NCI-H460 (cell line): ENCODE data around the gene FOXO4. TPM values are rescaled to one million over a fixed set of nuclear protein-coding genes. Genes with fewer than 3 reads are reported as not detected.
"Not testable (repeated sequence)": the region's sequence is repeated elsewhere in the genome, so short reads cannot be mapped to it uniquely, and the experiment has no call there.

ENCODE experiments used
- DNase-seq: peaks from one replicate; pipeline ENCODE4 v3.0.0-alpha.2; 2016; ENCODE audit warnings: low read depth; ENCODE audit errors: extremely low read depth
- polyA plus RNA-seq: library from polyadenylated mRNA; depleted of rRNA; stranded (reverse); fragments of >200 nt; gene quantifications from 2 replicates; pipeline ENCODE4 v1.2.3, GENCODE V29; 2014; cell fraction: nucleus; rRNA removed
- total RNA-seq: library from RNA; depleted of rRNA; stranded (reverse); fragments of >200 nt; shearing (Covaris generic); gene quantifications from 2 replicates; pipeline ENCODE4 v1.2.3, GENCODE V29; 2014; rRNA removed

FOXO4 gene, protein sequence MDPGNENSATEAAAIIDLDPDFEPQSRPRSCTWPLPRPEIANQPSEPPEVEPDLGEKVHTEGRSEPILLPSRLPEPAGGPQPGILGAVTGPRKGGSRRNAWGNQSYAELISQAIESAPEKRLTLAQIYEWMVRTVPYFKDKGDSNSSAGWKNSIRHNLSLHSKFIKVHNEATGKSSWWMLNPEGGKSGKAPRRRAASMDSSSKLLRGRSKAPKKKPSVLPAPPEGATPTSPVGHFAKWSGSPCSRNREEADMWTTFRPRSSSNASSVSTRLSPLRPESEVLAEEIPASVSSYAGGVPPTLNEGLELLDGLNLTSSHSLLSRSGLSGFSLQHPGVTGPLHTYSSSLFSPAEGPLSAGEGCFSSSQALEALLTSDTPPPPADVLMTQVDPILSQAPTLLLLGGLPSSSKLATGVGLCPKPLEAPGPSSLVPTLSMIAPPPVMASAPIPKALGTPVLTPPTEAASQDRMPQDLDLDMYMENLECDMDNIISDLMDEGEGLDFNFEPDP
- total RNA-seq = 3.7 and 4.1 TPM in 2 replicates
- polyA plus RNA-seq = 2.1 and 2.8 TPM in 2 replicates

DNA sequence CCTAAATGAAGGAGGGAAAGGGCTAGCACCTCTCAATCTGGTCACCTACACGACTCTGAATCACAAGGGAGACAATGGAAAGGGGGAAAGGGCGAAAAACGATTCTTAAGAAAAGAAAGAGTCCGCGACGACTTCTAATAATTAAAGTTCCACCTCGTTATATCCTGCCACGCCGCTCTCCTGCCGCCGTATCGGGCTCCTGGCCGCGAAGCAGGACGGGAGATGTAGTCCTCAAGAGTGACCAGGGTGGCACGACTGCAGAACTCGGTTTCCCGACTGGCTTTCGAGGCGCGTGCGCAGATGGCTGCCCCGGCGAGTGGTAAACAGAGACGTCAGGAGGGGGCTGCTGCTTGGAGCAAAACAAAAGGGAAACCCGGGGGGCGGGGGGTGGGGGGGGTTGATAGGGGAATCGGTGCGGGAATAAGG is at the start of gene FOXO4:
Gene FOXO4 (plus strand): TSS at position 297 of the 426 bp plus-strand sequence. CDS start 678 bp downstream, outside the sequence.
- DNase-seq = peak; percentile 80

GRCh38 chrX:71047891-71048290 is 47.8 kb upstream of the FOXO4 start:
- not testable (repeated sequence) for DNase-seq

GRCh38 chrX:71052721-71053120 is 42.9 kb upstream of the FOXO4 start:
- no peak for DNase-seq

- no peak for DNase-seq
Observed at GRCh38 chrX:71053217-71053621, 42.4 kb upstream of the FOXO4 start.

DNA sequence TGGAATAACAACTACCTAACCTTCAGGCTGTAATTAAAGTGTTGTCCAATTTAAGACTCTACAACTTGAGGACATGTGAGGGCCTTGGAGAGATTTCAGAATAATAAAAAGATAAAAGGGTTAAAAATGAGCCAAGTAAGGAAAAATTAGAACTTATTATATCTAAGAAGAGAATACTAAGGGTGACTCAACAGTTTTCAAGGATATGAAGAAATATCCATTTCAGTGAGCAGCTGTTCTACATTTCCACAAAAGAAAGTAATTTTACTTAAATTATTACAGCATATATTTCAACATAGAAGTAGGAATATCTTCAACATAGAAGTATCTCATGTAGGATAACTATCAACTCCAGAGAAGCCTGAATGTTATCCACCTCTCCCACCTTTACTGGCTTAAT is 38.8 kb upstream of the FOXO4 start:
- DNase-seq = no peak

- DNase-seq = no peak
Observed at GRCh38 chrX:71057848-71058530, 37.7 kb upstream of the FOXO4 start.

DNA sequence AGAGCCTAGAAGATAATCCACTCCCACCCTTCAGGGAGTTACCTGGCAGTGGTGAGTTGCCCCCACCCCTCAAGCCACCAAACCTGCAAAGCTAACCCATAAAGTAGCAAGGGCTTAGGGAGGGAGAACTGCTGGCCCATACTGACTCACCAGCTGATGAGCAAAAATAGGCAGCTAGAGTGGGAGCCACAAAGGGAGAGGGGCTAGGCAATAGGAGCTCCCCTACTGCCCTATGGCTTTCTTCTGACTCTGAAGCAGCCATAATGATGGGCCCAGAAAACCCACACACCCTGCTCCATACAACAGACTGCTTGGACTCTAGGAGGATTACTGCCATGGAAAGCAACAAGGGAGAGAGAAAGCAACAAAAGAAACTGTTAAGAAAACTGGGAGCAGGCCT is 35.5 kb upstream of the FOXO4 start:
- no peak for DNase-seq

DNA sequence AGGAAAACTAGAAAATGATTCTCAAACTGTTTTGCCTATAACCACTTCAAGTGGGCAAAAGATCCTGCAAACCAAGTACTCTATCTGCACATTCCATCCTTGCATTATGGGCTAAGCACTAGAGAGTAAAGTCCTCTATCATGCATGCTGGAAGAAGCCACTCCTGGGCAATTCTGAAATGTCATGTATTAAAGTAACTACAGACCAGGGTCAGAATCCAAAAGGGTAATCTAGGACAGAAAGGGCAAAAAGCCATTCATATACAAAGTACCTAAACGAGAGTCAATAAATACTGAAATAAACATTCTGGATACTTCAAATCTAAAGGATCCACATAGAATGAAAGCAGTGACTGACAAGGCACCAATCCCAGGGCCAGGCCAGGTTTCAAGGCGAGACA is 28.6 kb upstream of the FOXO4 start:
- no peak for DNase-seq

DNA sequence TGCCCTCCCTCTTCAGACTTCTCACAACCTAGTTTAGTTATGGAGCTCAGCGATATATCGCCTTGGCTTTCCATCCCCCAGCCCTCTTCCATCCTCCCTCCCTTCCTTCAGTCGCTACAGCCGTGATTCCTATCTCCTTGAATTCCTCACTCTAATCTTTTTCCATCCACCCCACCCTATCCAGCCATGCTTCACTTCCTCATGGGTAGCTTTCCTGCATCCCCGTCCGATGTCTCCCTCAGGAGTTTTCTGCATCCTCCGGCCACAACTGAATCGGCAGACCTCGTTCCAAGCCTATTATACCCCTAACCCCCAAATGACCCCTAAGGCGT is 28.0 kb upstream of the FOXO4 start:
- no peak for DNase-seq

DNA sequence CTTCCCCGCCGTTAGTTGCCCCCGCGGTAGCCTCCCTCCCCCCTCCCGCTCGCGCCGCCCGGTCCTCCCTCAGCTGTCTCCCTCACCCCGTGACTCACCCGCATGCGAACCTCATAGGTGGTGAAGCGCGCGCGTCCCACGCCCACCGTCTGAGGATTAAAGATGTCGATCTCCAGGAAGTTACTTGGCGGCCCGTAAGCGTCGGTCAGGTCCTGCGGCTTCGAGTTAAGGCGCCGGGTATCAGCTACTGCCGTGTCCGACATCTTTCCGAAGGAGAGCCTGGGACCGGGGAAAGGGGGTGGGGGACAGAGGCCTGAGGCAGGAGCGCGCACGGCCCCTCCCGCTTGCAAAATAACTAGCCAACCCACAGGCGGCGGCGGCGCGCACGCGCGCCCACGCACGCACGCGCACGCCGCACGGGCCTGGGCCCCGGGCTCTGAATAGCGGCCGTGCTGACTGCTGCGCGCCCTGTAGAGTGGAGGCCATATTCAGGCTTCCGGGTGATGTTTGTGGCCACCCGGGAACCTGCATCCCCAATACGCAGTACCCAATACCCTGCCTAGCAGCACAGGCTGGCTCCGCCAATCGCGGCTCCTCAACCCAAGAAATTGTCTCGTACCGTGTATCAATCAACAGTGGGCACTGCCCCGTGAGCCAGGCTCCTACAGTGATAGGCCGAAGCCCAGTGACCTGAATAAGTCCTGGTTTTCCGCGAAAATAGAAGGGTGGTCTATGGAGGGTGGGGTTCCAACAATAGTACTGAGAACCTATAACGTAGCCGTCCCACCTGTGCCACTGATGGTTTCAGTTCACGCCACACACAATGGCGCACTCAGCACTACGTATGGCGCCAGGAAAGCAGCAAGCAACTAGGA is 27.4 kb upstream of the FOXO4 start, which contains the start of gene SNX12:
Gene SNX12 (minus strand): TSS at position 291 of the 875 bp plus-strand sequence. CDS start 28 bp downstream, at position 263.
- peak; percentile 93 for DNase-seq

DNA sequence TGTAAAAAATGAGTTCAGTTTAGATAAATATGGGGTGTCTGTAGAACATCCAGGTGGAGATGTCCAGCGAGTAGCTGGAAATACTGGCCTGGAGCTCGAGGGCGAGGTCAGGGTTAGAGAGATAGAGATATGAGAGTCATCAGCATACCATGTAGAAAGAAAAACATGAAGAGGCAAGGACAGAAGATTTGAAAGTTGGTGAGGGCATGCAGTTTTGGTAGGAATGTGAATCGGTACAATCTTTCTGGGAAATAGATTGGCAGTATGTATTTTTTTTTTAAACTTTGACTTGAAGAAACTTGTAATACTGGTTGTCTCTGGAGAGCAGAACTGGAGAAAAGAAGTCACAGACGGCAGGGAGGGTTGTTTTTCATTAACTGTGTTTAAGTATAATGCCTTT is 25.1 kb upstream of the FOXO4 start:
- no peak for DNase-seq

DNA sequence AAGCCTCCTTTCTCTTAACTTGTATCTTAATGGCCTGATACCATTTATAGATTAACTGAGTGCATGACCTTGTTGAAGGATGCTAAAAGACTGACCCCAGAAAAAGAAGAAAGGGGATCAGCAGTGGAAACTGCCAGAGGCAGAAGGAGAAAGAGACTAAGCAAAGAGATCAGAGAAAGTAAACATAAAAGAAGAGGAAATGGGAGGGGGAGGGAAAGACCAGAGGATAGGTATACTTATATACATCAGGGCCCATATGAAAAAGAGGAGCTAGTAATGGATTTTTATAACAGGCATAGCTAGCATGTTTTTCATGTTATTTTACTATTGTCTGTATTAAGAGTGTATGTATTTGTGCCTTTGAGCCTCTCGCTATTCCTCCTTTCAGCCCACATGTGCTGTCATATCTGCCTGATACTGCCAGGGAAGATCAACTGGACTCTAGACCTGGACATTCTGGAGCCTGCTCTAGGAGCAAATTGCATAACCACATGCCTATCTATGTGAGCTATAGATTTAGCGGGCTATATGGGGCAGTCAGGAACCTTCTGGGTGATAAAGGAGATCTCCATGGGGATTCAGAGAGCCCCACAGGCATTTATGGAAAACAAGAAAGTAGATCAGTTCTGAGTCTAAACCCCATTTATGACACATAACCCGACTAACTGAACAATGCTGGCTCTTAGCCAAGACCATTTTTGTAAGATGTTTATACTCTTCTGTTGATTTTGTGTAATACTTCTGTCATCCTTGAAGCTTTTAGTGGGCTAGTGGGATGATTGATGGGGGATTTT is 14.1 kb upstream of the FOXO4 start:
- DNase-seq = no peak

DNA sequence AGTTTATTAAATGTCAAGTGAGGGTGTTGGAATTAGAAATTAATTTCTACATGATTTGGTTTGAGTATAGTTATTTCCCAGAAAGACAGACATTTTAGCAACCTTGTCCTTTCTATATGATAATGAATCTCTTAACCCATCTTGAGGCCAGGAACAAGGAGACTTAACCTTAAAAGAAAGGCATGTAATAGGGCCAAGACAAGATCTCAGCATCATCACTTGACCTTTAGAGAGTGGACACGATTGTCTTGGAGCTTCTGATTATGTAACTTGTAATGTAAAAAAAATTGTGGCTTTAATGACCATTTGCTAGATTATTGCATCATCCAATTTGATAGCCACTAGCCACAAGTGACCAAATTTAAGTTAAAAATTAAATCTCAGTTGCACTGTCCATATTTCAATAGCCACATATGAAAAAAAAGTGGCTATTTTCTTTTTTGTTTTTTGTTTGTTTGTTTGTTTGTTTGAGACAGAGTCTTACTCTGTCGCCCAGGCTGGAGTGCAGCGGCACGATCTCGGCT is 13.5 kb upstream of the FOXO4 start:
- DNase-seq = no peak

- DNase-seq = no peak
Observed at GRCh38 chrX:71082822-71083221, 12.8 kb upstream of the FOXO4 start.

DNA sequence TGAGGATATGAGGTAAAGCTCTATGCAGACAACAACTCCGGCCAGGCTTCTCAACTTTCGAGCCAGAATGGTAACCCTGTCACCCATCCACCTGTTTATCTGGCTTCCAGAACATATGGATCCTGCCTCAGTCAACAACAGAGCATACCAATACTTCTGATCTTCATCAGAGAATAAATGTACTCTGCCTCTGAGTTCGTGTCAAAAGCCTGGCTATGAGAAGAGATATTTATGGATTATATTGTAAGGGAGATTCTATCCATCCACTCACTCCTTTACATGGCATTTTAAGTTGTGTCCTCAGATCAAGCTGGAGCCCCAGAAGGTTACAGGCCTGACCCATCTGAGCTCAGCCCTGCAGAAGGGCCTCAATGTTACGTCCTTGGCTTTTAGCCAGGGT is 9.8 kb upstream of the FOXO4 start:
- no peak for DNase-seq

DNA sequence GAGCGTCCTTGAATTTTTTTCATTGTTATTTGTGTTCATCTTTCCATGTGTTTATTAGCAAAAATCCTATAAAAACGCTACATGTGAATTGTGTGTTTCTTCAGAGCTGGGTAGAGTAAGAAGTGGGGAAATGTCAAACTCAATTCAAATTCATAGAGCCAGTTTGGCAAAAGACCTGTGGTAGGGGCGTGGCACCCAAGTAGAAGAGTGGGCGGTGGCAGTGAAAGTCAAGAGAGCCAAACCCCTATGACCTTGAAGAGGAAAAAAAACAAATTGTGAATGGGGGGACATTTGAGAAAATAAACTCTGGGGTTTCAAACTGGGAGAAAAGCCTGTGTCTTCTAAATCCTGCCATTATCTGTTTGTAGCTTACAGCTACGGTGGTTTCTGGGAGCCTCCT is 4.4 kb upstream of the FOXO4 start:
- DNase-seq = no peak

- no peak for DNase-seq
Observed at GRCh38 chrX:71095033-71095432, 618 bp upstream of the FOXO4 start.

DNA sequence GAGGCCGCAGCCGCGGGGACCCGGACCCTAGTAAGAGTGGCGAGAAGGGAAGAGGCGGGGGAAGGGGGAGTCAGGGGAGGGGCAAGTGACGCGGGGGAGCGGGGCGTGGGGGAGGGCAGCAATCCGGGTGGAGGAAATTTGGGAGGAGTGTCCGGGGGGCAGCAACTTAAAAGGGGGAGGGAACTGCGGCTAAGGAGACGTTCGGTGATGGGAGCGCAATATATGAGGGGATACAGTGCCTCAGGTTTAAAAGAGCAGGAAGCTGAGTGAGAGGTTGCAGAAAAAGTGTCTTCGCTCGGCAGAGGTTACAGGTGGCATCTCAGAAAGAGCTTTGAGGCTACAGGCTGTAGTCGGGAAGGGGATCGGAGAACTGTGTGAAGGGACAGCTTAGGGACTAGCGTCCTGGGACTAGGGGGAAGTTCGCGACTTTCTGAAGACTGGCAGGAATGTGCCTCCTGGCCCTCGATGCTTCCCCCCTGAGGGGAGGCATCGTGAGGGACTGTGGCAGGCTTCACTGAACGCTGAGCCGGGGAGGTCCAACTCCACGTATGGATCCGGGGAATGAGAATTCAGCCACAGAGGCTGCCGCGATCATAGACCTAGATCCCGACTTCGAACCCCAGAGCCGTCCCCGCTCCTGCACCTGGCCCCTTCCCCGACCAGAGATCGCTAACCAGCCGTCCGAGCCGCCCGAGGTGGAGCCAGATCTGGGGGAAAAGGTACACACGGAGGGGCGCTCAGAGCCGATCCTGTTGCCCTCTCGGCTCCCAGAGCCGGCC is 519 bp downstream of the FOXO4 start:
- DNase-seq = no peak

DNA sequence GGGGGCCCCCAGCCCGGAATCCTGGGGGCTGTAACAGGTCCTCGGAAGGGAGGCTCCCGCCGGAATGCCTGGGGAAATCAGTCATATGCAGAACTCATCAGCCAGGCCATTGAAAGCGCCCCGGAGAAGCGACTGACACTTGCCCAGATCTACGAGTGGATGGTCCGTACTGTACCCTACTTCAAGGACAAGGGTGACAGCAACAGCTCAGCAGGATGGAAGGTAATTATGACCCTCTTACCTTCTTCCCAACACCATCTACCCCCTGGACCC is 1.0 kb downstream of the FOXO4 start:
- no peak for DNase-seq
